HFFc6 (cell line): ENCODE measurements around the gene DHDDS. TPM values are rescaled to one million over a fixed set of nuclear protein-coding genes. Genes with fewer than 3 reads are reported as not detected.
"Not testable (repeated sequence)": the region's sequence is repeated elsewhere in the genome, so short reads cannot be mapped to it uniquely, and the experiment has no call there.

Experiments used
- DNase-seq: peaks from one replicate; pipeline ENCODE4 v3.0.0-alpha.2; 2018
- H3K27ac Mint-ChIP-seq: 2 replicates; pipeline ENCODE4 v1.8.0; 2020; ENCODE audit warnings: mild to moderate bottlenecking, mixed read lengths
- H3K27me3 Mint-ChIP-seq: 2 replicates; pipeline ENCODE4 v1.8.0; 2021; ENCODE audit warnings: mild to moderate bottlenecking, moderate library complexity, mixed read lengths; ENCODE audit not compliant: insufficient read depth
- H3K36me3 Mint-ChIP-seq: 2 replicates; pipeline ENCODE4 v1.8.0; 2021; ENCODE audit warnings: low read depth, mixed read lengths
- H3K4me1 Mint-ChIP-seq: 2 replicates; pipeline ENCODE4 v1.8.0; 2020; ENCODE audit warnings: low read depth, mixed read lengths
- H3K4me3 Mint-ChIP-seq: 2 replicates; pipeline ENCODE4 v1.8.0; 2020; ENCODE audit warnings: mild to moderate bottlenecking, moderate library complexity, mixed read lengths
- H3K9me3 Mint-ChIP-seq: 2 replicates; pipeline ENCODE4 v1.8.0; 2020; ENCODE audit warnings: mild to moderate bottlenecking, mixed read lengths
- CTCF ChIP-seq: fragments of 200-600 bp; sonication (generic); IDR thresholded peaks from 2 replicates; pipeline ENCODE4 v1.5.0; 2021; ENCODE audit warnings: antibody characterized with exemption, mild to moderate bottlenecking
- total RNA-seq, 6 experiments: library from RNA; stranded (reverse); fragmentation: NEBNext Ultra II Directional; extraction: Animal tissue kit (Norgen Biotek cat#: 25700); gene quantifications; 2 replicates in 1 of 6; 3 replicates in 5 of 6; pipeline ENCODE4 v1.2.3, GENCODE V29; 2021

The DHDDS gene
- total RNA-seq, 6 experiments from 2014 or later, result 68.3 to 76.1 (median 70.8) TPM

DNA sequence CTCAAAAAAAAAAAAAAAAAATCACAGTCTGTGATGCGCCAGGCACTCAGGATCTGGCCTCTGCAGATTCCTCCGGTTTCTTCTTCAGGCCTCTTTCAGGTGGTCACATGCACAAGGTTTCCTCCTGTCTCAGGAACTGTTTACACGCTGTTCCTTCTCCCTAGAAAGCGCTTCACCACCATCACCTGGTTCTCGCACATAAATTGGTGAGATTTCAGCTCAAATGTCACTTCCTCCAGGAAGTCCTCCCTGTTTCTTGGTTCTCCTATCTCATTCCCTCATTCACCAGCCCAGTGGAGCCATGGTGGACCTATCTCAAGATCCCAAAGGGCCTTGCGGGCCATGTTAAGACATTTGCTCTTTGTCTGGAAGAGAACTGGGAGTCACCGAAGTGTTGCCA, 66.8 kb downstream of the DHDDS start:
- H3K27me3 Mint-ChIP-seq, result peaks cover 3% of the 10 kb centered on the region
- DNase-seq, result no peak
- H3K36me3 Mint-ChIP-seq, result no peaks in the 10 kb centered on the region
- peaks cover 5% of the 10 kb centered on the region; the same call in 1 of the 2 replicates for H3K4me1 Mint-ChIP-seq
- no peak for TF ChIP-seq CTCF
- no peak overlapping the region for H3K27ac Mint-ChIP-seq
- no peak overlapping the region for H3K4me3 Mint-ChIP-seq
- no peaks in the 10 kb centered on the region for H3K9me3 Mint-ChIP-seq

DNA sequence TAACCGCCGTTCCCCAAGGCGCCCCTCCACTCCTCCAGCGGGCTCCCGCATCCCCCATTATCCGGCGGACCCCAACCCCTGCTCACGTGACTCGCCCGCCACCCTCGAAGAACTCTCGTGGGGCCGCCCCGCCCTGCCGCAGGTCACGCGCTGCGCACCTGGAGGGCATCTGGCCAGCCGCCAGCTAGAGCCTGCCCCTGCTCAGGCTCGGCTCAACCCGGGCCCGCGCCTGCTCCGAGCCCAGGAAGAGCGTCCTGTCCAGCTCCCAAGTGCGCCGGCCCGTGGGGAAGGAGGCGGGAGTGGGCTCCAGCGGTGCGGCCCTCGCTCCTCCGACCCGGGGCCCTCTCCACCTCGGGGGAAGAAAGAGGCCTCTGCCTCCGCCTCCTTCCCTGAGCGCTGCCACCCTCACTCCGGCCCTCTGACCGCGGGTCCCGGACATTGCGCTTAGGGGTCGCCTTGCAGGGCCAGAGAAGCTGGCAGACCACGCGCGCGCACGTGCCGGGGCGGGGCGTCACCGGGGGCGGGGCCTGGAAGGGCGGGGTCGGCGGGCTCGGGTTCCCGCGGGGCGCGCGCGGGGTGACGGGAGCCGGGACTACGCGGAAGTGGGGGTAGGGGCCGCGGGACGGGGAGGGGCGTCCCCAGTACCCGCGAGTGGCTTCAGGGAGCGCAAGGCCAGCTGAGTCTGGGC, 68.5 kb downstream of the DHDDS start:
- H3K36me3 Mint-ChIP-seq, result no peaks in the 10 kb centered on the region
- peak overlapping the region; percentile 89 for H3K4me3 Mint-ChIP-seq
- H3K9me3 Mint-ChIP-seq, result no peaks in the 10 kb centered on the region
- peaks cover 5% of the 10 kb centered on the region; the same call in 1 of the 2 replicates for H3K4me1 Mint-ChIP-seq
- DNase-seq, result peak; percentile 52
- TF ChIP-seq CTCF, result peak; percentile 66; the same call in 1 of the 2 replicates
- peak overlapping the region; percentile 89 for H3K27ac Mint-ChIP-seq
- peaks cover 2% of the 10 kb centered on the region for H3K27me3 Mint-ChIP-seq

GRCh38 chr1:26510711-26511110, 78.6 kb downstream of the DHDDS start:
- H3K27ac Mint-ChIP-seq, H3K4me3 Mint-ChIP-seq, H3K9me3 Mint-ChIP-seq, H3K4me1 Mint-ChIP-seq, H3K27me3 Mint-ChIP-seq, H3K36me3 Mint-ChIP-seq, DNase-seq: not testable (repeated sequence)

DNA sequence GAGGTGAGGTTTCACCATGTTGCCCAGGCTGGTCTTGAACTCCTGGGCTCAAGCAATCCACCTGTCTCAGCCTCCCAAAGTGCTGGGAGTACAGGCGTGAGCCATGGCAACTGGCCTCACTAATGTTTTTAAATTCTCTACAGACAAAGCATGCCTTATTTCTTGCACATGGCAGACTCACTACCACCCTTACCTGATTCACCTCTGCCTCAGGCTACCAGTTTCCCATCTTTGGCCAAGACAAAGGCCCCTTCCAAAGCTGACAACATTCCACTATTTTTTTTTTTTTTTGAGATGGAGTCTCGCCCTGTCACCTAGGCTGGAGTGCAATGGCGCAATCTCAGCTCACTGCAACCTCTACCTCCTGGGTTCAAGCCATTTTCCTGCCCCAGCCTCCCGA, 83.7 kb downstream of the DHDDS start:
- not testable (repeated sequence) for DNase-seq, H3K27ac Mint-ChIP-seq, H3K4me1 Mint-ChIP-seq, H3K36me3 Mint-ChIP-seq, H3K9me3 Mint-ChIP-seq, H3K4me3 Mint-ChIP-seq
- peaks cover 15% of the 10 kb centered on the region for H3K27me3 Mint-ChIP-seq

GRCh38 chr1:26516987-26517765, 85.1 kb downstream of the DHDDS start:
- no peak for TF ChIP-seq CTCF
- Mint-ChIP-seq H3K27me3 (peaks cover 17% of the 10 kb centered on the region), H3K36me3 (no peaks in the 10 kb centered on the region), H3K4me3 (no peak overlapping the region), H3K9me3 (no peaks in the 10 kb centered on the region), H3K27ac (no peak overlapping the region), H3K4me1 (no peaks in the 10 kb centered on the region)
- DNase-seq, result no peak

GRCh38 chr1:26517766-26518049, 85.6 kb downstream of the DHDDS start:
- TF ChIP-seq CTCF, result no peak
- H3K4me3 Mint-ChIP-seq, result no peak overlapping the region
- H3K27ac Mint-ChIP-seq, result no peak overlapping the region
- no peak for DNase-seq
- H3K27me3 Mint-ChIP-seq, result peaks cover 15% of the 10 kb centered on the region
- no peaks in the 10 kb centered on the region for H3K4me1 Mint-ChIP-seq
- H3K36me3 Mint-ChIP-seq, result no peaks in the 10 kb centered on the region
- no peaks in the 10 kb centered on the region for H3K9me3 Mint-ChIP-seq
